ENCODE data around the gene ZNF710.

GRCh38 chr15:90037511-90037860, 36.4 kb downstream of the ZNF710 start:
- TF ChIP-seq CTCF (conservative IDR thresholded peaks at IDR 0.05; ENCODE audit: low read depth in 2 of 2) (no peak), ZNF114 (CRISPR knock-in tag; IDR thresholded peaks at IDR 0.05) (no peak)
